SK-N-MC (cell line): Measurements from ENCODE around the gene BICDL2.

Experiments
- EZH2 ChIP-seq: fragments of 200-600 bp; sonication (generic); IDR thresholded peaks from one replicate; pipeline ENCODE4 v1.6.1; 2017; ENCODE audit warnings: antibody characterized with exemption
- FOXP2 ChIP-seq: optimal IDR thresholded peaks from 2 replicates; pipeline ENCODE3; 2011; ENCODE audit warnings: mild to moderate bottlenecking, moderate library complexity; ENCODE audit not compliant: insufficient read depth; ENCODE audit errors: extremely low read length, control extremely low read depth
- POLR2AphosphoS5 ChIP-seq: IDR thresholded peaks from 2 replicates; pipeline ENCODE4 v1.6.1; 2012; ENCODE audit warnings: mild to moderate bottlenecking, low read depth, low read length, borderline replicate concordance

- no peak for TF ChIP-seq EZH2
- TF ChIP-seq FOXP2 = no peak
- TF ChIP-seq POLR2AphosphoS5 = no peak
These were observed 50.8 kb downstream of the BICDL2 start for GRCh38 chr16:2985893-2986355.
